HepG2 (cell line): Measurements from ENCODE around the gene ZNF75A. TPM values are rescaled to one million over a fixed set of nuclear protein-coding genes. Genes with fewer than 3 reads are reported as not detected.
A peak's percentile ranks its signal among the peaks of the same experiment; 100 is the strongest.

Experiments used
- ARNT2 ChIP-seq: sonication (generic); formaldehyde crosslinking; IDR thresholded peaks from 2 replicates; pipeline ENCODE4 v1.8.0; 2022; ENCODE audit warnings: mild to moderate bottlenecking, low read depth, missing genetic modification reagents, moderate library complexity
- BRD4 ChIP-seq: sonication (generic); formaldehyde crosslinking; IDR thresholded peaks from 2 replicates; pipeline ENCODE4 v1.4.0; 2020; ENCODE audit warnings: missing genetic modification reagents
- DNMT3B ChIP-seq: conservative IDR thresholded peaks from 2 replicates; pipeline ENCODE4 v1.6.1; 2016; ENCODE audit warnings: missing biosample characterization, control low read depth
- EZH2 ChIP-seq: conservative IDR thresholded peaks from 2 replicates; pipeline ENCODE4 v1.6.1; 2012; ENCODE audit warnings: mild to moderate bottlenecking, low read depth, low read length, moderate library complexity
- FOSL2 ChIP-seq: sonication (generic); formaldehyde crosslinking; IDR thresholded peaks from 2 replicates; pipeline ENCODE4 v1.4.0; 2020; ENCODE audit warnings: missing genetic modification reagents
- HNF1A ChIP-seq, 2 experiments: sonication (generic) in 1 of 2; formaldehyde crosslinking in 1 of 2; IDR thresholded peaks; 2 replicates each; pipeline versions ENCODE4 v1.4.0 to v1.6.1; 2016 to 2020; ENCODE audit warnings: borderline replicate concordance in 1 of 2, low read depth in 1 of 2, mild to moderate bottlenecking in 1 of 2, missing genetic modification reagents in 1 of 2
- KLF6 ChIP-seq: IDR thresholded peaks from 2 replicates; pipeline ENCODE4 v1.8.0; 2016; ENCODE audit warnings: missing biosample characterization, missing genetic modification reagents
- NR0B2 ChIP-seq: sonication (generic); formaldehyde crosslinking; IDR thresholded peaks from 2 replicates; pipeline ENCODE4 v1.4.0; 2020; ENCODE audit warnings: mild to moderate bottlenecking, missing genetic modification reagents
- PBX2 ChIP-seq: IDR thresholded peaks from 2 replicates; pipeline ENCODE4 v1.6.1; 2016; ENCODE audit warnings: control low read depth
- POLR2A ChIP-seq, 2 experiments: IDR thresholded peaks; 2 replicates each; pipeline ENCODE4 v1.6.1; 2011; ENCODE audit warnings: low read depth in 2 of 2, low read length in 2 of 2, mild to moderate bottlenecking in 1 of 2, moderate library complexity in 1 of 2; ENCODE audit not compliant: insufficient read depth in 1 of 2
- SUZ12 ChIP-seq: fragments of 150-350 bp; IDR thresholded peaks from 2 replicates; pipeline ENCODE4 v1.6.1; 2014; ENCODE audit warnings: low read depth, low read length
- TEAD2 ChIP-seq: sonication (generic); formaldehyde crosslinking; IDR thresholded peaks from 2 replicates; pipeline ENCODE4 v1.9.0; 2021; ENCODE audit warnings: missing genetic modification reagents
- TOPORS ChIP-seq: sonication (generic); formaldehyde crosslinking; IDR thresholded peaks from 2 replicates; pipeline ENCODE4 v1.8.0; 2023; ENCODE audit warnings: mild to moderate bottlenecking, missing genetic modification reagents
- ZNF256 ChIP-seq: sonication (generic); formaldehyde crosslinking; conservative IDR thresholded peaks from 2 replicates; pipeline ENCODE4 v1.4.0; 2020; ENCODE audit warnings: missing genetic modification reagents
- ZNF367 ChIP-seq: sonication (generic); formaldehyde crosslinking; IDR thresholded peaks from 2 replicates; pipeline ENCODE4 v1.4.0; 2020; ENCODE audit warnings: missing genetic modification reagents, borderline replicate concordance
- ZNF543 ChIP-seq: sonication (generic); formaldehyde crosslinking; IDR thresholded peaks from 2 replicates; pipeline ENCODE4 v1.4.0; 2020; ENCODE audit warnings: mild to moderate bottlenecking, missing genetic modification reagents
- ZNF772 ChIP-seq: sonication (generic); formaldehyde crosslinking; IDR thresholded peaks from 2 replicates; pipeline ENCODE4 v1.5.0; 2020; ENCODE audit warnings: mild to moderate bottlenecking, missing genetic modification reagents
- polyA plus RNA-seq, 8 experiments: library from polyadenylated mRNA; depleted of rRNA in 3 of 8; stranded (reverse) in 7 of 8; unstranded in 1 of 8; fragments of >200 nt; fragmentation: Illumina TruSeq in 4 of 8; extraction: Trizol in 4 of 8; gene quantifications; 2 replicates each; pipeline versions ENCODE4 v1.2.1 to v1.2.3, GENCODE V29; 2011 to 2016; ENCODE audit warnings: low read depth in 4 of 8, missing spikeins in 1 of 8, mixed read lengths in 1 of 8; ENCODE audit not compliant: insufficient read depth in 1 of 8
- total RNA-seq, 5 experiments: library from RNA; depleted of rRNA; stranded (reverse); fragments of >200 nt; fragmentation: Illumina TruSeq; extraction: Trizol; gene quantifications; 2 replicates each; pipeline ENCODE4 v1.2.3, GENCODE V29; 2016; ENCODE audit warnings: low read depth in 1 of 5
- TF ChIP-seq, protein P1 (sequence below): sonication (generic); formaldehyde crosslinking; IDR thresholded peaks from 2 replicates; pipeline ENCODE4 v1.8.0; 2022; ENCODE audit warnings: mild to moderate bottlenecking, missing genetic modification reagents, borderline replicate concordance
- TF ChIP-seq, protein P2 (sequence below): sonication (generic); formaldehyde crosslinking; IDR thresholded peaks from 2 replicates; pipeline ENCODE4 v1.5.0; 2020; ENCODE audit warnings: missing genetic modification reagents
- TF ChIP-seq, protein P3 (sequence below): sonication (generic); formaldehyde crosslinking; IDR thresholded peaks from 2 replicates; pipeline ENCODE4 v1.5.0; 2020; ENCODE audit warnings: missing genetic modification reagents

ZNF75A gene
- total and polyA plus RNA-seq, 2 of the 13 experiments (the other 11 are each of a cell fraction or from before 2014, with no cell fraction given): 1.4 to 2.1 TPM

DNA sequence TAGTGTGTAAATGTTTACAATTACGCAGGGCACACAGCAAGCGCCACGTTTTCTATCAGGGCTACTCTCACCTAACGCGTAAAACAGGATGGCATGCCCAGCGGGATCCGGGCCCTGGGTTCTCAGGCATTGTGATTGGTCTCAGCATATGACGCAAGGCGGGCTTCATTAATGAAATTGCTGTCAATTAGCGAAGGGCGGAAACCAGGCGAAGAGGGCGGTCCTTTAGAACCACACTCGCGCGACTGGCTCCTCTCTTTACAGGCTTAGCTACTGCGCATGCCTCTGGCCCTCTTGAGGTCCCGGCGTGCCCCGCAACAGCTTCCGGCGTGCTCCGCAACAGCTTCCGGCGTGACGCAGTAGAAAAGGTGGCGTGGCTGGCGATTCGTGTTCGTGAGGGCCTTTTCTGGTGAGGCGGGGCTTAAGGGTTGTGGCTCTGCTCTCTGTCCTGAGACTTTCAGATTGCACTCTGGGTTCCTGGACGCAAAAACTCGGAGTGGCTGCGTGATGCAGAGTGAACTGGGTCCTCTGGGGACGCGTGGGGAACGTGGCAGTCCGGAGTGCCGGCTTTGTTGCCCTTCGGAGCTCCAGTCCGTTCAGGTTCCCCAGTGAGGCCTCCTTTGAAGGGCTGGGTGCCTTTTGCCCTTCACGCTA is 59.6 kb downstream of the ZNF75A start (continued):
- no peak for TF ChIP-seq HNF1A (IDR thresholded peaks at IDR 0.05; ENCODE audit: low read depth)
- no peak for TF ChIP-seq HNF1A (CRISPR knock-in tag; IDR thresholded peaks at IDR 0.05; ENCODE audit: borderline replicate concordance)
- no peak for TF ChIP-seq ZNF256
- no peak for TF ChIP-seq SUZ12
- TF ChIP-seq ZNF543: 0 out of 2 replicates have a peak, but pooled peaks have one; percentile 35
- TF ChIP-seq, protein P1, sequence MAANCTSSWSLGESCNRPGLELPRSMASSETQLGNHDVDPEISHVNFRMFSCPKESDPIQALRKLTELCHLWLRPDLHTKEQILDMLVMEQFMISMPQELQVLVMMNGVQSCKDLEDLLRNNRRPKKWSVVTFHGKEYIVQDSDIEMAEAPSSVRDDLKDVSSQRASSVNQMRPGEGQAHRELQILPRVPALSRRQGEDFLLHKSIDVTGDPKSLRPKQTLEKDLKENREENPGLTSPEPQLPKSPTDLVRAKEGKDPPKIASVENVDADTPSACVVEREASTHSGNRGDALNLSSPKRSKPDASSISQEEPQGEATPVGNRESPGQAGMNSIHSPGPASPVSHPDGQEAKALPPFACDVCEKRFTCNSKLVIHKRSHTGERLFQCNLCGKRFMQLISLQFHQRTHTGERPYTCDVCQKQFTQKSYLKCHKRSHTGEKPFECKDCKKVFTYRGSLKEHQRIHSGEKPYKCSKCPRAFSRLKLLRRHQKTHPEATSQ: no peak
- no peak for TF ChIP-seq BRD4 (CRISPR knock-in tag)
- no peak for TF ChIP-seq ZNF367
- TF ChIP-seq PBX2 (CRISPR knock-in tag): peak; percentile 59; the same call in 1 of the 2 replicates
- TF ChIP-seq KLF6 (CRISPR knock-in tag): no peak
- TF ChIP-seq FOSL2 (CRISPR knock-in tag): no peak
- TF ChIP-seq, protein P2, sequence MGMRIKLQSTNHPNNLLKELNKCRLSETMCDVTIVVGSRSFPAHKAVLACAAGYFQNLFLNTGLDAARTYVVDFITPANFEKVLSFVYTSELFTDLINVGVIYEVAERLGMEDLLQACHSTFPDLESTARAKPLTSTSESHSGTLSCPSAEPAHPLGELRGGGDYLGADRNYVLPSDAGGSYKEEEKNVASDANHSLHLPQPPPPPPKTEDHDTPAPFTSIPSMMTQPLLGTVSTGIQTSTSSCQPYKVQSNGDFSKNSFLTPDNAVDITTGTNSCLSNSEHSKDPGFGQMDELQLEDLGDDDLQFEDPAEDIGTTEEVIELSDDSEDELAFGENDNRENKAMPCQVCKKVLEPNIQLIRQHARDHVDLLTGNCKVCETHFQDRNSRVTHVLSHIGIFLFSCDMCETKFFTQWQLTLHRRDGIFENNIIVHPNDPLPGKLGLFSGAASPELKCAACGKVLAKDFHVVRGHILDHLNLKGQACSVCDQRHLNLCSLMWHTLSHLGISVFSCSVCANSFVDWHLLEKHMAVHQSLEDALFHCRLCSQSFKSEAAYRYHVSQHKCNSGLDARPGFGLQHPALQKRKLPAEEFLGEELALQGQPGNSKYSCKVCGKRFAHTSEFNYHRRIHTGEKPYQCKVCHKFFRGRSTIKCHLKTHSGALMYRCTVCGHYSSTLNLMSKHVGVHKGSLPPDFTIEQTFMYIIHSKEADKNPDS (CRISPR knock-in tag): no peak
- TF ChIP-seq TOPORS (CRISPR knock-in tag): no peak
- TF ChIP-seq POLR2A (IDR thresholded peaks at IDR 0.05; ENCODE audit: insufficient read depth in 1 of 2, low read depth in 2 of 2, low read length in 2 of 2): peak; percentile 65 to 84
- no peak for TF ChIP-seq ARNT2 (CRISPR knock-in tag)
- no peak for TF ChIP-seq ZNF772 (CRISPR knock-in tag)
- no peak for TF ChIP-seq DNMT3B
- no peak for TF ChIP-seq NR0B2
- TF ChIP-seq, protein P3, sequence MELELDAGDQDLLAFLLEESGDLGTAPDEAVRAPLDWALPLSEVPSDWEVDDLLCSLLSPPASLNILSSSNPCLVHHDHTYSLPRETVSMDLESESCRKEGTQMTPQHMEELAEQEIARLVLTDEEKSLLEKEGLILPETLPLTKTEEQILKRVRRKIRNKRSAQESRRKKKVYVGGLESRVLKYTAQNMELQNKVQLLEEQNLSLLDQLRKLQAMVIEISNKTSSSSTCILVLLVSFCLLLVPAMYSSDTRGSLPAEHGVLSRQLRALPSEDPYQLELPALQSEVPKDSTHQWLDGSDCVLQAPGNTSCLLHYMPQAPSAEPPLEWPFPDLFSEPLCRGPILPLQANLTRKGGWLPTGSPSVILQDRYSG (CRISPR knock-in tag): no peak
- TF ChIP-seq EZH2: no peak
- no peak for TF ChIP-seq TEAD2
